Mesodermal cell (in vitro differentiated cells): ENCODE results near the gene FNTB.
A peak's percentile ranks its signal among the peaks of the same experiment; 100 is the strongest.

ENCODE experiments used
- H3K27ac ChIP-seq: 2 replicates; pipeline ENCODE4 v1.7.0; 2013; ENCODE audit warnings: mild to moderate bottlenecking, low read depth, low read length, moderate library complexity; ENCODE audit not compliant: severe bottlenecking
- H3K36me3 ChIP-seq: 2 replicates; pipeline ENCODE4 v1.7.1; 2013; ENCODE audit warnings: mild to moderate bottlenecking, low read length, moderate library complexity; ENCODE audit not compliant: control insufficient read depth, insufficient read depth
- H3K4me1 ChIP-seq: one replicate; pipeline ENCODE4 v1.7.1; 2013; ENCODE audit warnings: mild to moderate bottlenecking, low read length; ENCODE audit not compliant: insufficient read depth, control insufficient read depth, poor library complexity, severe bottlenecking
- H3K4me3 ChIP-seq: 2 replicates; pipeline ENCODE4 v1.7.0; 2013; ENCODE audit warnings: low read length, control low read depth, mild to moderate bottlenecking; ENCODE audit not compliant: insufficient read depth, poor library complexity, severe bottlenecking; ENCODE audit errors: extremely low read depth
- H3K9me3 ChIP-seq: 2 replicates; pipeline ENCODE4 v1.7.1; 2013; ENCODE audit warnings: mild to moderate bottlenecking, low read length, moderate library complexity; ENCODE audit not compliant: control insufficient read depth
- WGBS, 2 experiments: methylation state at CpG; one replicate each; pipeline ENCODE4 v1.1.5; 2013; ENCODE audit warnings: missing lambda C conversion rate in 2 of 2; ENCODE audit not compliant: insufficient coverage in 2 of 2; 5-methylcytosine and 5-hydroxymethylcytosine counted together

FNTB gene

DNA sequence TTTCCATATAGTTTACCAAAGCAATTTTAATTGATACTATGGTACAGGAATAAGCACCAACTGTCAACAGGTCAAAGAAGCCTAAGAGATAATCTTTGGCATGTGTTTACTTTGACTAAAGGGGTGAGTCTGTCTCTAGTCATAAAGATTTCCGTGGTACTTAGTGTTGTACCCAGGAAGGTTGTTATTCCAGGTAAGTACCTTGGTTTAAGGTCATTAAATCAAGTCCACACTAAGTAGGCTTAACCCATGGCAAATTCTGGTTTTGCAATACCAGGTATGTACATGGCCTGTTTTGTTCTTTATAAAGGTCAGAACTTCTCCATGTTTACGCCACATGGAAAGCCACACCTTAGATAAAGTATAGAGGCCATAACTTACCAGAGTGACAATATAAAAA is 105.7 kb downstream of the FNTB start:
- peaks cover 94% of the 10 kb centered on the region for H3K36me3 ChIP-seq
- no peak overlapping the region for H3K27ac ChIP-seq
- peaks cover 12% of the 10 kb centered on the region for H3K9me3 ChIP-seq
- H3K4me3 ChIP-seq = no peak overlapping the region
- no peaks in the 10 kb centered on the region for H3K4me1 ChIP-seq
- WGBS, 2 experiments = 100% methylated on average over 1 of the region's 2 CpGs

GRCh38 chr14:65095633-65096205 is 109.0 kb downstream of the FNTB start:
- Histone ChIP-seq H3K27ac (no peak overlapping the region), H3K36me3 (peaks cover 75% of the 10 kb centered on the region), H3K4me1 (no peaks in the 10 kb centered on the region), H3K9me3 (no peaks in the 10 kb centered on the region), H3K4me3 (no peak overlapping the region)
- 100% methylated on average over 1 to 2 of the region's 3 CpGs for WGBS, 2 experiments

DNA sequence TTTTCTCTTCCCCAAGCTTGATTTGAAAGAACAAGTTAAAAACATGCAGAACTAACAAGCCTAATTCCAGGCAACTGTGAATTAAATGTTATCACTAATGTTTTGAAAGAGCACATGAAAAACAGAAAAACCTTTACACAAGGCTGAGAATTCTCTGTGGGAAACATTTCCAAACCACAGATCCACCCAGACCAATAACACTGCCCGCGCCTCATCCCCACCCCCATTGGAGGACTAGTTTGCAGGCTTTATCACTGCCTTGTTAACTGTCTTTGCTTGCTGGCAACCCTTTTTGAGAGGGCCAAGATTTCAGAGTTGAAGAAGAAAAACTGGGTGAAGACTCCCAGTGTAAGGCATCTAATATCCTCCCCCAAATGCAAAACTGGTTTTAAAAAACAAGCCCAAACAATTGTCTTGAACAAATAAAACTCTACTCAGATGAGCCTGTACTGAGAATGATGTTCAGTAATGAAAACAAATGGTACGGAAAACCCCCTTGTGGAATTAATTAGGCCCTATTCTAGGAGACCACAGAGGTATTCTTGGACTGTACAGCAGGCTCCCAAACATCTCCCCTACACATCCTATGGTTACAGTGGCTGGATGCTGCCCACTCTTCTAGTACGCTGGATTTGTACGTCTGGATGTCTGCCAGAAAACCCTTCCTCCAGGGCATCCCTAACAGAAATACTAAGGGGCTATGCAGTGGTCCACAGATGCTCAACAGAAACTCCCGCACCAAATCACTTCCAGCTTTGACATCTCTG is 109.8 kb downstream of the FNTB start:
- no peak overlapping the region for H3K27ac ChIP-seq
- H3K36me3 ChIP-seq = peaks cover 67% of the 10 kb centered on the region
- no peak overlapping the region for H3K4me3 ChIP-seq
- no peaks in the 10 kb centered on the region for H3K4me1 ChIP-seq
- H3K9me3 ChIP-seq = no peaks in the 10 kb centered on the region
- WGBS, 2 experiments = 84 to 89% methylated on average over 2 to 5 of the region's 6 CpGs

DNA sequence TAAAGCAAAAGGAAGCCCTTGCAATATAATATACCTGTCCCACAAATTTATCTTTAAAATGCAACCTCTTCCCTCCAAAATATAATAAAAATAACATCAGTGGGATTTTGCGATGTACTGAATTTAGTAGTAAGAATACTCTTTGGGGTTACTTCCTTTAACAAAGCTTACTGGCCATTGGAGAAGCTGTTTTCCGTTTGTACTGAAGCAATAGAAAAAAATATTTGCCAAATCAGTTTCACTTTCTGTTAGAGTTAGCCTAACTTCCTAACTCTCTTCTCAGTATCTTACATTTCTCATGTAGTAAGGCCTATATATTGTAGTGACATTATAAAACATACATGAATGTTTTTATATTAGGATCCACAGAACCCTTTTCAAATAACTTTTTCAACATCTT is 111.9 kb downstream of the FNTB start:
- Histone ChIP-seq H3K27ac (no peak overlapping the region), H3K4me3 (no peak overlapping the region), H3K36me3 (peaks cover 46% of the 10 kb centered on the region), H3K4me1 (no peaks in the 10 kb centered on the region), H3K9me3 (no peaks in the 10 kb centered on the region)
- 100% methylated on average over 1 of the region's 2 CpGs; no CpG with 5 or more reads in 1 of the 2 experiments for WGBS, 2 experiments

DNA sequence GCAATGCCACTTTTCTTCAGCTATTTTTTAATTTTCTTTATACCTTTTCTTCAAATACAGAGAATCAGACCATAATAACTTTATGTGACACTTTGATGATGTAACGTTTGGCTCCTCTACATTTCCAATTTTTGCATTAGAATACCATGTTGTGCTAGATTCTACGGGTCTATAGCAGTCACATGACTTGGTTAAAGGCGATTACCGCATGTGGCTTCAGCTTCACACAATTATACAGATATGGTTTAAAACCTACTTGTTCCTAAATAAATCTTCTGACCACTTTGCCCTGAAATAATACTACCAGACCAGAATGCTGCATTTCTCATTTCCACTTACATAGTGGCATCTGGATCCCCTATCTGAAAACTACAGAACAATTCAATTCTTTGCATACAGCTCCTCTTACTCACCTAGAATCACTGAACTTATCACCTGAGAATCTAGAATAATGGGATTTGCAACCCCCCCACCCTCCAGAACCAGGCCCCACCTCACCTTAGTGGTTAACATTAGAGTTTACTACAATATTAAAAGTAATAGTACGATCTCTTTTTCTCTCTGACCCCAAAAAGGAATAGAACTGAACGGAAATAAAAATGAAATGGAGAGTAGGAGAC is 114.3 kb downstream of the FNTB start:
- Histone ChIP-seq H3K36me3 (peaks cover 22% of the 10 kb centered on the region), H3K4me1 (no peaks in the 10 kb centered on the region), H3K27ac (no peak overlapping the region), H3K9me3 (no peaks in the 10 kb centered on the region), H3K4me3 (peak overlapping the region; percentile 87)
- WGBS, 2 experiments = 70 to 73% methylated on average over 3 to 4 of the region's 6 CpGs

- Histone ChIP-seq H3K27ac (peak overlapping the region; percentile 84), H3K36me3 (peaks cover 20% of the 10 kb centered on the region), H3K4me3 (peak overlapping the region; percentile 87), H3K4me1 (no peaks in the 10 kb centered on the region), H3K9me3 (no peaks in the 10 kb centered on the region)
- WGBS, 2 experiments = 0 to 1% methylated on average over 7 to 30 of the region's 66 CpGs
Measured at GRCh38 chr14:65101631-65102440, 115.1 kb downstream of the FNTB start.

DNA sequence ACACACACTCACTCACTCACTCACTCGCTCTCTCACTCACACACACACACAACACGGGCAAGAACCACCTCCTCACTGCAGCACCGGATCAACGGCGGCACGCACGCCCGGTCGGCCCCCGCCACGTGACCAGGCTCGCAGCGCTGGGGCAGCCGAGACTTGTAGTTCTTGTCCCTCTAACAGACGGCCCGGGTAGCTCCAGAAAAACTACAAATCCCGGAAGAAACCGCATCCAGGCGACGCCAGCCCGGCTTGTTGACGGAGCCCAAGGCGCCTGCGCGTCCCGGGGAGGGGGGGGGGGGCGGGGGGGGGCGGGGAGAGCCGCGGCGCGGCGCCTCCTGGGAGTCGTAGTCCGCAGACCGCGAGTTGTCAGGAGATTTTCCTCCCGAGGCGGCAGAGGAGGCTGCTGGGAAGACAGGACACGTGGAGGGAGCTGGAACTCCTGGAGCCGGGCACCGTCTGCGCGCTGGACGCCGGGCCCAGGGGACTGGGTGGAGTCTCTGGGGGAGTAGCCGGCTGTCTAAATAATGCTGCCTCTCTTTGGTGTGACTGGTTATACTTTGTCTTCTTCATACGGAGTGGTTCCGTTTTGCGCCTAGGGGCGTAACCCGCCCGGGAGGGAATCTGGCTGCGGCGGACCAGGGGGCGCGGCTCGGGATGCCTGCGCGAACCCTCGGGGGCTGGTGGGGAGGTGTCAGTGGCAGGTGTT is 115.9 kb downstream of the FNTB start, which contains the start of gene MAX:
TSS of gene MAX (minus strand) at position 77 of the 709 bp plus-strand sequence. CDS start 178 bp downstream, outside the sequence.
- H3K36me3 ChIP-seq = peaks cover 13% of the 10 kb centered on the region
- H3K27ac ChIP-seq = peak within 1 kb of the TSS; percentile 84
- H3K4me1 ChIP-seq = no peaks in the 10 kb centered on the region
- WGBS, 2 experiments = 0 to 1% methylated on average over 30 to 36 of the region's 61 CpGs
- peak within 1 kb of the TSS; percentile 87 for H3K4me3 ChIP-seq
- no peaks in the 10 kb centered on the region for H3K9me3 ChIP-seq

GRCh38 chr14:65103150-65103760 is 116.6 kb downstream of the FNTB start:
- Histone ChIP-seq H3K4me1 (no peaks in the 10 kb centered on the region), H3K9me3 (no peaks in the 10 kb centered on the region), H3K4me3 (peak overlapping the region; percentile 66), H3K36me3 (peaks cover 6% of the 10 kb centered on the region), H3K27ac (peak overlapping the region; percentile 61)
- 1 to 18% methylated on average over 15 of the region's 22 CpGs for WGBS, 2 experiments

GRCh38 chr14:65104791-65105190 is 118.1 kb downstream of the FNTB start:
- Histone ChIP-seq H3K4me3 (no peak overlapping the region), H3K9me3 (no peaks in the 10 kb centered on the region), H3K36me3 (no peaks in the 10 kb centered on the region), H3K4me1 (no peaks in the 10 kb centered on the region), H3K27ac (no peak overlapping the region)
- 90% methylated on average over 3 of the region's 3 CpGs; no CpG with 5 or more reads in 1 of the 2 experiments for WGBS, 2 experiments
